Esophagus muscularis mucosa (tissue), 4 donors: ENCODE measurements around the gene PBXIP1. TPM values are rescaled to one million over a fixed set of nuclear protein-coding genes. Genes with fewer than 3 reads are reported as not detected.

Experiments used
- DNase-seq: peaks from one replicate; pipeline ENCODE4 v3.0.0-alpha.2; 2017; ENCODE audit errors: extremely low spot score
- H3K27ac ChIP-seq, 4 donors: fragments of 200-600 bp; sonication (generic); replicated peaks in 1 of 4; 1 replicate in 3 of 4; 2 replicates in 1 of 4; pipeline ENCODE4 v1.5.1; 2016 to 2019; ENCODE audit warnings: mild to moderate bottlenecking in 1 of 4
- H3K27me3 ChIP-seq, 4 donors: fragments of 200-600 bp; sonication (generic); one replicate each; pipeline versions ENCODE4 v1.5.1 to v1.6.0; 2016 to 2019
- H3K36me3 ChIP-seq, 4 donors: fragments of 200-600 bp; sonication (generic); one replicate each; pipeline ENCODE4 v1.5.1; 2016 to 2019
- H3K4me1 ChIP-seq, 4 donors: fragments of 200-600 bp; sonication (generic); one replicate each; pipeline ENCODE4 v1.5.1; 2016 to 2019
- H3K4me3 ChIP-seq, 4 donors: fragments of 200-600 bp; sonication (generic); 1 replicate in 2 of 4; 2 replicates in 2 of 4; pipeline ENCODE4 v1.5.1; 2016 to 2019; ENCODE audit warnings: mild to moderate bottlenecking in 4 of 4, moderate library complexity in 1 of 4
- H3K9me3 ChIP-seq, 4 donors: fragments of 200-600 bp; sonication (generic); 1 replicate in 3 of 4; 2 replicates in 1 of 4; pipeline ENCODE4 v1.5.1; 2016 to 2019
- EP300 ChIP-seq: sonication (generic); formaldehyde crosslinking; IDR thresholded peaks from one replicate; pipeline ENCODE4 v1.6.1; 2017; ENCODE audit warnings: antibody characterized with exemption
- POLR2A ChIP-seq: fragments of 450-650 bp; IDR thresholded peaks from one replicate; pipeline ENCODE4 v1.6.1; 2017; ENCODE audit warnings: antibody characterized with exemption, moderate library complexity, mild to moderate bottlenecking, low read depth
- POLR2AphosphoS5 ChIP-seq, 2 donors: sonication (generic); formaldehyde crosslinking; IDR thresholded peaks; one replicate each; pipeline ENCODE4 v1.6.1; 2017; ENCODE audit warnings: antibody characterized with exemption in 2 of 2
- WGBS: methylation state at CpG from one replicate; pipeline ENCODE4 v1.1.5; 2018; 5-methylcytosine and 5-hydroxymethylcytosine counted together
- intact Hi-C: fragments of 100-400 bp; cut with DNase I; formaldehyde crosslinking; loops from one replicate; pipeline ENCODE4 v1.15.1; 2023
- total RNA-seq, 4 donors: library from RNA; depleted of rRNA; stranded (reverse); fragments of >200 nt; gene quantifications; one replicate each; pipeline versions ENCODE4 v1.1.0 to v1.2.1, GENCODE V29; 2016
- TF ChIP-seq, protein P1 (sequence below), 3 experiments: fragments of 200-600 bp in 2 of 3; fragments of 450-650 bp in 1 of 3; sonication (generic) in 2 of 3; IDR thresholded peaks; one replicate each; pipeline ENCODE4 v1.5.1; 2017 to 2019; ENCODE audit warnings: antibody characterized with exemption in 3 of 3, mild to moderate bottlenecking in 2 of 3, moderate library complexity in 1 of 3

PBXIP1 gene
- total RNA-seq, 4 donors from 2014 or later, result 192 to 309 (median 238) TPM

DNA sequence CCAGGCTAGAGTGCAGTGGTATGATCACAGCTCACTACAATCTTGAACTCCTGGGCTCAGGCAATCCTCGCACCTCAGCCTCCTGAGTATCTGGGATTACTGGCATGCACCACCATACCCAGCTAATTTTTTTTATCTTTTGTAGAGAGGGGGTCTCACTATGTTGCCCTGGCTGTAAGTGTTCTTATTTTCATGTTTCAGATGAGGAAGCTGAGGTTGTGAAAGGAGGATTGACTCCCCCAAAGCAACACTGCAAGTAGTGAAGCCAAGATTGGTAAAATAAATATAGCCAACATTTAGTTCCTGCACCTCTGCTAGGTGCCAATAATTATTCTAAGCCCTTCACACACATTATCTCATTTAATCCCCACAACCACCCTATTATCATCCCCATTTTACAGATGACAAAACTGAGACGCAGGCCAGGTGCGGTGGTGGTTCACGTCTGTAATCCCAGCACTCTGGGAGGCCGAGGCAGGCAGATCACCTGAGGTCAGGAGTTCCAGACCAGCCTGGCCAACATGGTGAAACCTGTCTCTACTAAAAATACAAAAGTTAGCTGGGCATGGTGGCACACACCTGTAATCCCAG lies 21.4 kb downstream of the PBXIP1 start:
- TF ChIP-seq, protein P1, sequence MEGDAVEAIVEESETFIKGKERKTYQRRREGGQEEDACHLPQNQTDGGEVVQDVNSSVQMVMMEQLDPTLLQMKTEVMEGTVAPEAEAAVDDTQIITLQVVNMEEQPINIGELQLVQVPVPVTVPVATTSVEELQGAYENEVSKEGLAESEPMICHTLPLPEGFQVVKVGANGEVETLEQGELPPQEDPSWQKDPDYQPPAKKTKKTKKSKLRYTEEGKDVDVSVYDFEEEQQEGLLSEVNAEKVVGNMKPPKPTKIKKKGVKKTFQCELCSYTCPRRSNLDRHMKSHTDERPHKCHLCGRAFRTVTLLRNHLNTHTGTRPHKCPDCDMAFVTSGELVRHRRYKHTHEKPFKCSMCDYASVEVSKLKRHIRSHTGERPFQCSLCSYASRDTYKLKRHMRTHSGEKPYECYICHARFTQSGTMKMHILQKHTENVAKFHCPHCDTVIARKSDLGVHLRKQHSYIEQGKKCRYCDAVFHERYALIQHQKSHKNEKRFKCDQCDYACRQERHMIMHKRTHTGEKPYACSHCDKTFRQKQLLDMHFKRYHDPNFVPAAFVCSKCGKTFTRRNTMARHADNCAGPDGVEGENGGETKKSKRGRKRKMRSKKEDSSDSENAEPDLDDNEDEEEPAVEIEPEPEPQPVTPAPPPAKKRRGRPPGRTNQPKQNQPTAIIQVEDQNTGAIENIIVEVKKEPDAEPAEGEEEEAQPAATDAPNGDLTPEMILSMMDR (IDR thresholded peaks at IDR 0.05), result no peak
- TF ChIP-seq POLR2AphosphoS5 (IDR thresholded peaks at IDR 0.05) (no peak), POLR2A (no peak), EP300 (no peak)
- Histone ChIP-seq H3K9me3 (no peaks in the 10 kb centered on the region), H3K4me1 (peaks cover 18 to 45% (median 32%) of the 10 kb centered on the region in 4 donors), H3K4me3 (no peak overlapping the region), H3K27me3 (no peaks in the 10 kb centered on the region), H3K36me3 (peaks cover 5 to 29% (median 19%) of the 10 kb centered on the region in 4 donors), H3K27ac (no peak overlapping the region)
- 94% methylated on average over 5 of the region's 5 CpGs for WGBS
- intact Hi-C loops, result loop anchor here (5.0 kb wide), 1 partner anchor 382 kb away; no protein-coding TSS in a partner anchor
- DNase-seq, result no peak

GRCh38 chr1:154931940-154932487 lies 23.9 kb downstream of the PBXIP1 start:
- H3K4me1 ChIP-seq, result peaks cover 7 to 27% (median 18%) of the 10 kb centered on the region in 4 donors
- intact Hi-C loops, result loop anchor here (5.0 kb wide), 1 partner anchor 380 kb away; no protein-coding TSS in a partner anchor
- H3K4me3 ChIP-seq, result no peak overlapping the region
- 92% methylated on average over 11 of the region's 11 CpGs for WGBS
- no peaks in the 10 kb centered on the region for H3K9me3 ChIP-seq
- no peak for DNase-seq
- H3K27ac ChIP-seq, result no peak overlapping the region
- peaks cover 5 to 53% (median 42%) of the 10 kb centered on the region in 4 donors for H3K36me3 ChIP-seq
- no peaks in the 10 kb centered on the region for H3K27me3 ChIP-seq
- TF ChIP-seq, protein P1 (IDR thresholded peaks at IDR 0.05), result no peak
- no peak for TF ChIP-seq EP300
- no peak for TF ChIP-seq POLR2AphosphoS5 (IDR thresholded peaks at IDR 0.05)
- no peak for TF ChIP-seq POLR2A

DNA sequence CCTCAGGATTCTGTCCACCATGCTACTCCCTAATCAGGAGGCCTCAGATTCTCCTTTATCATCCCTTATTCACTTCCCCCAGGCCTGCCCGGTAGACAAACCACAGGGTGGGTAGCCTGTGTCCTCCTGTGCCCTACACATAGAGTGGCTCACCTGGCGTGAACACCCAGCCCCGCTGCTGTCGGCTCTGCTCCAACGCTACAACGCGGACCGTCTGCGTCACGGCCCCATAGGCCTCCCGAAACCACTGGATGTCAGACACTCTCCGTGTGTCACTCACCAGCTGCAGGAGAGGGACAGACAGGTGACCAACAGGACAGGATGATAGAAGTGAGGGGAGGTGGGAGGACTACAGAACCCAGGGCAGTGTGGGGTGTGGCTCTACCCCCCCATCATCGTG lies 29.7 kb downstream of the PBXIP1 start:
- Histone ChIP-seq H3K9me3 (no peaks in the 10 kb centered on the region), H3K4me1 (no peaks in the 10 kb centered on the region), H3K36me3 (peaks cover 25 to 97% (median 83%) of the 10 kb centered on the region in 4 donors), H3K27ac (no peak overlapping the region), H3K4me3 (no peak overlapping the region), H3K27me3 (no peaks in the 10 kb centered on the region)
- TF ChIP-seq POLR2A (no peak), EP300 (no peak), POLR2AphosphoS5 (IDR thresholded peaks at IDR 0.05) (no peak)
- TF ChIP-seq, protein P1 (IDR thresholded peaks at IDR 0.05), result no peak
- no peak for DNase-seq
- intact Hi-C loops, result no loop called here
- WGBS, result 89% methylated on average over 13 of the region's 13 CpGs

DNA sequence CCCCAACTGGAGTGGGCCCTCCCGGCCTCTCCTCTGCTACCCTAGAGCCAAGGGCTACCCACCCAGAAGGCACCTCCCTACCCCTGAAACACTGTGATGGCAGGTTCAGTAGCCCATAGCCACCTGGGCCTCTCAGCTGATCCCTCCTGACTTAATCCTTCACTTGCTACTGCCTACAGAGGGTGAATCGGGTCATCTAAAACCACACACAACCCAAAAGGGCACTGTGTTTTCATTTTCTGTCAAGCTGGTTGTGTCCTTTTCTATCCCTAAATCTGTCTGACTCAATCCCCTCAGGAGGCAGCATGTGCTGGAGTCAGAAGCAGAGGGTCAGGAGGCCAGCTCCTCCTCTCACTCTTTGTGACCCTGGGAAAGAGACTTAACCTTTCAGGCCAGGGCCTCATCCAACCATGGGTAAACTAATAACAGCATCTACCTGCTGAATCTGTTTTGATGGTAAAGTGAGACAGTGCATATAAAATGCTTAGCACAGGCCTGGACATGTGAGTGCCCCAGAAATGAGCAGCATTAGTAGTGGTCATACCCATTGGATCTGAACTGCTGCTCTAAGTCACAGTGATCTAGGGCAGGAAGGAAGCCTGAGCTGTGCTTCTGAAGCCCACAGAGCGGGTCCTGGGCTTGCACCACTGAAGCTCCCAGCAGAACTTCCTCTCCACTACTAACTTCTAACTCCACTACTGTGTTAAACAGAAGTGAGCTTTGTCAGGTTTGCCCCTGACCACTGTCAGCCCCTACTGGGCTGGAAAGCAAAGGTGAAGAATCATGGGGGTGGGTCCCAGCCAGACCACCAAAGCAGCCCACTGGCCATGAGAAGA lies 30.3 kb downstream of the PBXIP1 start:
- no peaks in the 10 kb centered on the region for H3K9me3 ChIP-seq
- 86% methylated on average over 2 of the region's 3 CpGs for WGBS
- peaks cover 28 to 96% (median 77%) of the 10 kb centered on the region in 4 donors for H3K36me3 ChIP-seq
- H3K27me3 ChIP-seq, result no peaks in the 10 kb centered on the region
- intact Hi-C loops, result no loop called here
- TF ChIP-seq POLR2AphosphoS5 (IDR thresholded peaks at IDR 0.05) (no peak), EP300 (no peak), POLR2A (no peak)
- TF ChIP-seq, protein P1 (IDR thresholded peaks at IDR 0.05), result no peak
- no peaks in the 10 kb centered on the region for H3K4me1 ChIP-seq
- no peak overlapping the region for H3K27ac ChIP-seq
- no peak overlapping the region for H3K4me3 ChIP-seq
- DNase-seq, result no peak
